ENCODE results near the gene MYEF2. TPM values are rescaled to one million over a fixed set of nuclear protein-coding genes. Genes with fewer than 3 reads are reported as not detected.

MYEF2 gene
- total RNA-seq, 4 donors from 2014 or later: 10.4 to 158 (median 27.8) TPM

GRCh38 chr15:48177383-48177765 lies 721 bp downstream of the MYEF2 start:
- in situ Hi-C loops (cut with MboI; ENCODE audit: low pct_ligation_motif_present in 1 of 4, low pct_unique_long_range_greater_than_20kb in 1 of 4, low sequenced_read_pairs in 3 of 4): no loop called here
- 2 to 4% methylated on average over 7 to 10 of the region's 10 CpGs for WGBS, 2 donors (ENCODE audit: low coverage in 1 of 2)
- Histone ChIP-seq H3K36me3 (no peaks in the 10 kb centered on the region), H3K9me3 (no peaks in the 10 kb centered on the region), H3K27me3 (no peaks in the 10 kb centered on the region), H3K4me3 (peak overlapping the region; percentile 41 to 74 (median 61)), H3K27ac (peak overlapping the region; percentile 80 to 86 (median 86)), H3K4me1 (peaks cover 0 to 11% (median 6%) of the 10 kb centered on the region in 4 donors)
- DNase-seq: no peak
- TF ChIP-seq, protein P1, sequence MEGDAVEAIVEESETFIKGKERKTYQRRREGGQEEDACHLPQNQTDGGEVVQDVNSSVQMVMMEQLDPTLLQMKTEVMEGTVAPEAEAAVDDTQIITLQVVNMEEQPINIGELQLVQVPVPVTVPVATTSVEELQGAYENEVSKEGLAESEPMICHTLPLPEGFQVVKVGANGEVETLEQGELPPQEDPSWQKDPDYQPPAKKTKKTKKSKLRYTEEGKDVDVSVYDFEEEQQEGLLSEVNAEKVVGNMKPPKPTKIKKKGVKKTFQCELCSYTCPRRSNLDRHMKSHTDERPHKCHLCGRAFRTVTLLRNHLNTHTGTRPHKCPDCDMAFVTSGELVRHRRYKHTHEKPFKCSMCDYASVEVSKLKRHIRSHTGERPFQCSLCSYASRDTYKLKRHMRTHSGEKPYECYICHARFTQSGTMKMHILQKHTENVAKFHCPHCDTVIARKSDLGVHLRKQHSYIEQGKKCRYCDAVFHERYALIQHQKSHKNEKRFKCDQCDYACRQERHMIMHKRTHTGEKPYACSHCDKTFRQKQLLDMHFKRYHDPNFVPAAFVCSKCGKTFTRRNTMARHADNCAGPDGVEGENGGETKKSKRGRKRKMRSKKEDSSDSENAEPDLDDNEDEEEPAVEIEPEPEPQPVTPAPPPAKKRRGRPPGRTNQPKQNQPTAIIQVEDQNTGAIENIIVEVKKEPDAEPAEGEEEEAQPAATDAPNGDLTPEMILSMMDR (IDR thresholded peaks at IDR 0.05): no peak
- TF ChIP-seq EP300 (IDR thresholded peaks at IDR 0.05; ENCODE audit: low read depth): no peak
- no peak for TF ChIP-seq POLR2A (IDR thresholded peaks at IDR 0.05)
- no peak for TF ChIP-seq POLR2AphosphoS5 (IDR thresholded peaks at IDR 0.05)
- intact Hi-C loops (cut with DNase I; ENCODE audit: low total_unique reads): no loop called here

- no peaks in the 10 kb centered on the region for H3K36me3 ChIP-seq
- WGBS, 2 donors (ENCODE audit: low coverage in 1 of 2): 56 to 67% methylated on average over 2 of the region's 2 CpGs
- DNase-seq: no peak
- peaks cover 0 to 11% (median 6%) of the 10 kb centered on the region in 4 donors for H3K4me1 ChIP-seq
- TF ChIP-seq POLR2A (IDR thresholded peaks at IDR 0.05) (no peak), EP300 (IDR thresholded peaks at IDR 0.05; ENCODE audit: low read depth) (no peak), POLR2AphosphoS5 (IDR thresholded peaks at IDR 0.05) (no peak)
- TF ChIP-seq, protein P1 (IDR thresholded peaks at IDR 0.05): no peak
- H3K9me3 ChIP-seq: no peaks in the 10 kb centered on the region
- intact Hi-C loops (cut with DNase I; ENCODE audit: low total_unique reads) (no loop called here), in situ Hi-C loops (cut with MboI; ENCODE audit: low pct_ligation_motif_present in 1 of 4, low pct_unique_long_range_greater_than_20kb in 1 of 4, low sequenced_read_pairs in 3 of 4) (no loop called here)
- no peaks in the 10 kb centered on the region for H3K27me3 ChIP-seq
- H3K4me3 ChIP-seq: peak overlapping the region in 3 of 4 donors; percentile 41 to 74 (median 71)
- peak overlapping the region; percentile 80 to 86 (median 86) for H3K27ac ChIP-seq
Measured at GRCh38 chr15:48176957-48177356, 1.1 kb downstream of the MYEF2 start.

DNA sequence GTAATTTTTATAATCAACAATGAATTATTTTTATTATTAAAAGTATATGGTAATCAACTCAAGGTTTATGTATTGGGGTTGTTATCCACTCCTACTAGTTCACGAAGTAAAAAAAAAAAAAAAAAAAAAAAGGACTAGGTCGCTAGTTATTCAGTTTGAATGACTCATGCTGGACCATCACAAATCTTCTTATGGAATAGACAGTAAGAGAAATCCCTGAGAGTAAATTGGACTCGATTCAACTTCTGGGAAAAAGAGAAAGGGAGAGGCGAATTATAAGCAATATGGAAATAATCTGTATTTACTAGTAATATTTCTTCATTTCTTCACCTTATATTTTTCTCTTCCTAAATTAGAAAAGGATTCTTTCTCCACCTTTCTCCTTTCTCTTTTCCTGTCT lies 2.0 kb downstream of the MYEF2 start:
- in situ Hi-C loops (cut with MboI; ENCODE audit: low pct_ligation_motif_present in 1 of 4, low pct_unique_long_range_greater_than_20kb in 1 of 4, low sequenced_read_pairs in 3 of 4) (no loop called here), intact Hi-C loops (cut with DNase I; ENCODE audit: low total_unique reads) (no loop called here)
- WGBS, 2 donors (ENCODE audit: low coverage in 1 of 2): 81 to 89% methylated on average over 4 of the region's 4 CpGs
- no peak for DNase-seq
- Histone ChIP-seq H3K4me3 (no peak overlapping the region), H3K9me3 (no peaks in the 10 kb centered on the region), H3K36me3 (no peaks in the 10 kb centered on the region), H3K4me1 (peaks cover 0 to 11% (median 6%) of the 10 kb centered on the region in 4 donors), H3K27me3 (no peaks in the 10 kb centered on the region), H3K27ac (no peak overlapping the region)
- TF ChIP-seq, protein P1 (IDR thresholded peaks at IDR 0.05): no peak
- TF ChIP-seq POLR2AphosphoS5 (IDR thresholded peaks at IDR 0.05) (no peak), POLR2A (IDR thresholded peaks at IDR 0.05) (no peak)

DNA sequence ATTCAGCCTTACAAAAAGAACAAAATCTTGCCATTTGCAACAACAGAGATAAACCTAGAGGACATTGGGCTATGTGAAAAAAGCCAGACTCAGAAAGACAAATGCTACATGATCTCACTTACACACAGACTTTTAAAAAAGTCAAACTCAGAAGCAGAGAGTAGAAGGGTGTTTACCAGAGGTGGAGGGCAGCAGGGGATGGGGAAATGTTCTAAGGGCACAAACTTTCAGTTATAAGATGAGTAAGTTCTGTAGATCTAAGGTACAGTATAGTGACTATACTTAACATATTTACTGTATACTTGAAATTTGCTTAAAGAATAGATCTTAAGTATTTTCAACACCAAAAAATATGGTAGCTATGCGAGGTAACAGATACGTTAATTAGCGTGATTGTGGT lies 3.0 kb downstream of the MYEF2 start:
- H3K27ac ChIP-seq: no peak overlapping the region
- no peak overlapping the region for H3K4me3 ChIP-seq
- intact Hi-C loops (cut with DNase I; ENCODE audit: low total_unique reads): no loop called here
- in situ Hi-C loops (cut with MboI; ENCODE audit: low pct_ligation_motif_present in 1 of 4, low pct_unique_long_range_greater_than_20kb in 1 of 4, low sequenced_read_pairs in 3 of 4): no loop called here
- 96 to 97% methylated on average over 3 of the region's 3 CpGs for WGBS, 2 donors (ENCODE audit: low coverage in 1 of 2)
- TF ChIP-seq, protein P1 (IDR thresholded peaks at IDR 0.05): no peak
- TF ChIP-seq POLR2A (IDR thresholded peaks at IDR 0.05): no peak
- no peak for TF ChIP-seq EP300 (IDR thresholded peaks at IDR 0.05; ENCODE audit: low read depth)
- TF ChIP-seq POLR2AphosphoS5 (IDR thresholded peaks at IDR 0.05): no peak
- H3K27me3 ChIP-seq: no peaks in the 10 kb centered on the region
- DNase-seq: no peak
- H3K36me3 ChIP-seq: no peaks in the 10 kb centered on the region
- H3K9me3 ChIP-seq: no peaks in the 10 kb centered on the region
- peaks cover 0 to 11% (median 6%) of the 10 kb centered on the region in 4 donors for H3K4me1 ChIP-seq
